GM23338 (cell line): ENCODE data around the gene EPGN.

Experiments
- CREB1 ChIP-seq: fragments of 250-450 bp; sonication (Bioruptor Pico); IDR thresholded peaks from 2 replicates; pipeline ENCODE4 v1.5.0; 2020; ENCODE audit warnings: low read depth, mild to moderate bottlenecking, moderate library complexity
- CTCF ChIP-seq, 2 experiments: fragments of 200-600 bp in 1 of 2; sonication (generic) in 1 of 2; conservative IDR thresholded peaks; 2 replicates each; pipeline versions ENCODE4 v1.5.1 to v1.6.1; 2016 to 2017; ENCODE audit warnings: antibody characterized with exemption in 2 of 2, low read depth in 2 of 2, mild to moderate bottlenecking in 2 of 2, moderate library complexity in 1 of 2
- ETS1 ChIP-seq: IDR thresholded peaks from 2 replicates; pipeline ENCODE4 v1.6.1; 2016; ENCODE audit warnings: antibody characterized with exemption
- EZH2 ChIP-seq: fragments of 200-600 bp; sonication (generic); IDR thresholded peaks from one replicate; pipeline ENCODE4 v1.8.0; 2017; ENCODE audit warnings: antibody characterized with exemption, mild to moderate bottlenecking, low read depth; ENCODE audit not compliant: unreplicated experiment
- EZH2phosphoT487 ChIP-seq: fragments of 200-600 bp; sonication (generic); IDR thresholded peaks from one replicate; pipeline ENCODE4 v1.8.1; 2018; ENCODE audit warnings: antibody characterized with exemption; ENCODE audit not compliant: unreplicated experiment
- JUNB ChIP-seq: IDR thresholded peaks from one replicate; pipeline ENCODE4 v1.6.1; 2016; ENCODE audit warnings: antibody characterized with exemption; ENCODE audit not compliant: unreplicated experiment
- POLR2AphosphoS5 ChIP-seq: IDR thresholded peaks from 2 replicates; pipeline ENCODE4 v1.6.1; 2016; ENCODE audit warnings: antibody characterized with exemption, low read depth
- REST ChIP-seq: IDR thresholded peaks from one replicate; pipeline ENCODE4 v1.6.1; 2018; ENCODE audit warnings: antibody characterized with exemption; ENCODE audit not compliant: unreplicated experiment
- STAT1 ChIP-seq: IDR thresholded peaks from one replicate; pipeline ENCODE4 v1.6.1; 2016; ENCODE audit warnings: antibody characterized with exemption; ENCODE audit not compliant: unreplicated experiment
- ZNF114 ChIP-seq: fragments of 250-450 bp; sonication (Bioruptor Pico); IDR thresholded peaks from 2 replicates; pipeline ENCODE4 v1.5.0; 2020; ENCODE audit warnings: mild to moderate bottlenecking, moderate library complexity
- ZNF331 ChIP-seq: fragments of 250-450 bp; sonication (Bioruptor Pico); IDR thresholded peaks from 2 replicates; pipeline ENCODE4 v1.5.0; 2020; ENCODE audit warnings: low read depth, mild to moderate bottlenecking, moderate library complexity

GRCh38 chr4:74291471-74291870 lies 16.8 kb upstream of the EPGN start:
- TF ChIP-seq CTCF (conservative IDR thresholded peaks at IDR 0.05; ENCODE audit: low read depth in 2 of 2) = no peak
- TF ChIP-seq EZH2phosphoT487 = no peak
- no peak for TF ChIP-seq REST
- TF ChIP-seq POLR2AphosphoS5 = no peak
- TF ChIP-seq ZNF114 (CRISPR knock-in tag) = no peak
- TF ChIP-seq EZH2 = no peak
- no peak for TF ChIP-seq STAT1
- no peak for TF ChIP-seq ETS1
- no peak for TF ChIP-seq ZNF331 (CRISPR knock-in tag)
- TF ChIP-seq JUNB = no peak
- no peak for TF ChIP-seq CREB1 (CRISPR knock-in tag)
